IMR-90 (cell line): Measurements from ENCODE around the gene CDX1. TPM values are rescaled to one million over a fixed set of nuclear protein-coding genes. Genes with fewer than 3 reads are reported as not detected.

Source experiments
- ATAC-seq: fragments of 200-7000 bp; cut with Tn5 transposase; 2 replicates; pipeline ENCODE4 v1.9.1; 2020; ENCODE audit warnings: low read depth, mild to moderate bottlenecking, moderate library complexity
- BruUV-seq: library from RNA; stranded (reverse); fragments of 400-500 nt; replicated peaks from 2 replicates; lab custom pipeline; 2021; lab: Mats Ljungman, UMichigan
- CTCF ChIA-PET: fragments of 300-600 bp; formaldehyde crosslinking; extraction: SDS; loops from one replicate; lab custom pipeline; 2021; ENCODE audit warnings: antibody characterized with exemption; lab: Yijun Ruan, JAX
- POLR2A ChIA-PET: fragments of 300-600 bp; sonication (Branson Sonifier 250); formaldehyde crosslinking; loops from one replicate; lab custom pipeline; 2022; ENCODE audit warnings: antibody characterized with exemption; ENCODE audit not compliant: unreplicated experiment; lab: Charles Lee
- DNase-seq: peaks from one replicate; pipeline ENCODE4 v3.0.0; 2013
- H2AFZ ChIP-seq: replicated peaks from 2 replicates; pipeline ENCODE3; 2013; ENCODE audit warnings: low read length, mild to moderate bottlenecking; ENCODE audit not compliant: poor library complexity
- H2AK5ac ChIP-seq: 2 replicates; pipeline ENCODE4 v1.6.1; 2013; ENCODE audit warnings: low read depth, low read length, inconsistent platforms
- H2AK9ac ChIP-seq: replicated peaks from 2 replicates; pipeline ENCODE3; 2013; ENCODE audit warnings: mild to moderate bottlenecking, low read depth, low read length, moderate library complexity; ENCODE audit not compliant: poor library complexity
- H2BK120ac ChIP-seq: 2 replicates; pipeline ENCODE4 v1.6.1; 2013; ENCODE audit warnings: low read depth, low read length, inconsistent platforms
- H2BK15ac ChIP-seq: 3 replicates; pipeline ENCODE4 v1.6.1; 2013; ENCODE audit warnings: low read depth, low read length, inconsistent platforms
- H2BK20ac ChIP-seq: 2 replicates; pipeline ENCODE4 v1.6.1; 2013; ENCODE audit warnings: low read depth, mild to moderate bottlenecking, inconsistent platforms, low read length, moderate library complexity
- H2BK5ac ChIP-seq: 2 replicates; pipeline ENCODE4 v1.6.1; 2013; ENCODE audit warnings: mild to moderate bottlenecking, low read depth, low read length, inconsistent platforms; ENCODE audit not compliant: poor library complexity, severe bottlenecking
- H3K14ac ChIP-seq: replicated peaks from 2 replicates; pipeline ENCODE4 v1.6.1; 2013; ENCODE audit warnings: low read depth, low read length, inconsistent platforms
- H3K18ac ChIP-seq: 2 replicates; pipeline ENCODE4 v1.6.1; 2013; ENCODE audit warnings: low read depth, low read length, control low read depth
- H3K23ac ChIP-seq: 2 replicates; pipeline ENCODE4 v1.6.1; 2013; ENCODE audit warnings: low read depth, low read length, inconsistent platforms
- H3K27ac ChIP-seq: 2 replicates; pipeline ENCODE4 v1.5.1; 2013; ENCODE audit warnings: mild to moderate bottlenecking, control low read depth, low read length; ENCODE audit not compliant: insufficient read depth
- H3K27me3 ChIP-seq: 2 replicates; pipeline ENCODE4 v1.6.1; 2013; ENCODE audit warnings: low read length; ENCODE audit not compliant: control insufficient read depth, insufficient read depth
- H3K36me3 ChIP-seq: 2 replicates; pipeline ENCODE4 v1.6.1; 2013; ENCODE audit warnings: low read length, mixed read lengths; ENCODE audit not compliant: control insufficient read depth, insufficient read depth
- H3K4ac ChIP-seq: 2 replicates; pipeline ENCODE4 v1.6.1; 2013; ENCODE audit warnings: low read depth, low read length, inconsistent platforms
- H3K4me1 ChIP-seq: 2 replicates; pipeline ENCODE4 v1.6.1; 2013; ENCODE audit warnings: low read length, mixed read lengths; ENCODE audit not compliant: control insufficient read depth, insufficient read depth
- H3K4me2 ChIP-seq: 2 replicates; pipeline ENCODE4 v1.6.1; 2013; ENCODE audit warnings: low read depth, mild to moderate bottlenecking, control low read depth, low read length, moderate library complexity
- H3K4me3 ChIP-seq: 2 replicates; pipeline ENCODE4 v1.5.1; 2013; ENCODE audit warnings: low read depth, mild to moderate bottlenecking, control low read depth, low read length, moderate library complexity; ENCODE audit not compliant: insufficient read depth
- H3K56ac ChIP-seq: 2 replicates; pipeline ENCODE4 v1.6.1; 2013; ENCODE audit warnings: low read length, inconsistent platforms; ENCODE audit not compliant: insufficient read depth; ENCODE audit errors: extremely low read depth
- H3K79me1 ChIP-seq, 2 experiments: 2 replicates each; pipeline ENCODE4 v1.6.1; 2013; ENCODE audit warnings: low read length in 2 of 2, inconsistent platforms in 1 of 2, low read depth in 1 of 2
- H3K9ac ChIP-seq: 2 replicates; pipeline ENCODE4 v1.6.1; 2013; ENCODE audit warnings: low read depth, low read length, control low read depth
- H3K9me1 ChIP-seq: 2 replicates; pipeline ENCODE4 v1.6.1; 2013; ENCODE audit warnings: low read length, inconsistent platforms; ENCODE audit not compliant: insufficient read depth
- H3K9me3 ChIP-seq: 2 replicates; pipeline ENCODE4 v1.6.1; 2013; ENCODE audit warnings: low read length; ENCODE audit not compliant: control insufficient read depth, insufficient read depth
- H4K20me1 ChIP-seq: 2 replicates; pipeline ENCODE4 v1.6.1; 2013; ENCODE audit warnings: low read length, inconsistent platforms; ENCODE audit not compliant: insufficient read depth
- H4K5ac ChIP-seq: 2 replicates; pipeline ENCODE4 v1.6.1; 2013; ENCODE audit warnings: mild to moderate bottlenecking, low read depth, low read length, control low read depth
- H4K8ac ChIP-seq, 2 experiments: 2 replicates each; pipeline ENCODE4 v1.6.1; 2013; ENCODE audit warnings: low read depth in 2 of 2, low read length in 2 of 2, control low read depth in 1 of 2, inconsistent platforms in 1 of 2
- H4K91ac ChIP-seq: 2 replicates; pipeline ENCODE4 v1.6.1; 2013; ENCODE audit warnings: low read depth, low read length, inconsistent platforms; ENCODE audit not compliant: insufficient read depth
- BHLHE40 ChIP-seq: fragments of 150-350 bp; IDR thresholded peaks from 2 replicates; pipeline ENCODE4 v1.6.1; 2016; ENCODE audit warnings: mild to moderate bottlenecking, low read depth, low read length
- CEBPB ChIP-seq: IDR thresholded peaks from 2 replicates; pipeline ENCODE4 v1.6.1; 2012; ENCODE audit warnings: low read depth, low read length, improper control_type of control experiment
- MAFK ChIP-seq: IDR thresholded peaks from 2 replicates; pipeline ENCODE4 v1.6.1; 2012; ENCODE audit warnings: low read depth, low read length, improper control_type of control experiment
- MAZ ChIP-seq: IDR thresholded peaks from 2 replicates; pipeline ENCODE4 v1.6.1; 2012; ENCODE audit warnings: low read depth, mild to moderate bottlenecking, low read length, improper control_type of control experiment, moderate library complexity, borderline replicate concordance
- NFE2L2 ChIP-seq: fragments of 150-350 bp; IDR thresholded peaks from 2 replicates; pipeline ENCODE4 v1.6.1; 2016; ENCODE audit warnings: low read depth, mild to moderate bottlenecking, low read length
- POLR2A ChIP-seq: IDR thresholded peaks from 2 replicates; pipeline ENCODE4 v1.6.1; 2012; ENCODE audit warnings: mild to moderate bottlenecking, low read depth, low read length
- RAD21 ChIP-seq: IDR thresholded peaks from 2 replicates; pipeline ENCODE4 v1.6.1; 2012; ENCODE audit warnings: low read length, improper control_type of control experiment
- SMC3 ChIP-seq: fragments of 150-350 bp; IDR thresholded peaks from 2 replicates; pipeline ENCODE4 v1.6.1; 2016; ENCODE audit warnings: low read depth, mild to moderate bottlenecking, antibody characterized with exemption, low read length, moderate library complexity
- USF2 ChIP-seq: fragments of 150-350 bp; IDR thresholded peaks from 2 replicates; pipeline ENCODE4 v1.6.1; 2017; ENCODE audit warnings: mild to moderate bottlenecking, antibody characterized with exemption, low read length, low read depth
- WGBS, 2 experiments: methylation state at CpG; one replicate each; pipeline versions ENCODE4 v1.1.5 to v1.1.7; 2013; ENCODE audit warnings: missing lambda C conversion rate in 2 of 2; ENCODE audit not compliant: insufficient read length in 1 of 2; ENCODE audit errors: extremely low coverage in 2 of 2; 5-methylcytosine and 5-hydroxymethylcytosine counted together
- dilution Hi-C: fragments of 300-500 bp; cut with HindIII; formaldehyde crosslinking; loops from one replicate; pipeline ENCODE4 v1.14.3; 2018; ENCODE audit warnings: low sequenced_read_pairs; ENCODE audit not compliant: unreplicated experiment
- in situ Hi-C: fragments of 300-500 bp; cut with MboI; formaldehyde crosslinking; loops from 3 replicates; pipeline ENCODE4 v1.14.3; 2019; ENCODE audit warnings: low sequenced_read_pairs, inconsistent platforms, mixed read lengths
- intact Hi-C: fragments of 100-400 bp; cut with micrococcal nuclease; formaldehyde crosslinking; loops from 2 replicates; pipeline ENCODE4 v1.10.0; 2022
- polyA plus RNA-seq, 3 experiments: library from polyadenylated mRNA; depleted of rRNA; stranded (reverse); fragments of >200 nt; gene quantifications; 2 replicates each; pipeline ENCODE4 v1.2.3, GENCODE V29; 2012; ENCODE audit warnings: low replicate concordance in 1 of 3
- total RNA-seq: library from RNA; depleted of rRNA; stranded (reverse); fragments of >200 nt; gene quantifications from 2 replicates; pipeline ENCODE4 v1.2.3, GENCODE V29; 2012

The CDX1 gene
- total and polyA plus RNA-seq, 2 of the 4 experiments (the other 2 are of a cell fraction), result 0.18 to 0.24 TPM

GRCh38 chr5:150137168-150137957 is 29.2 kb upstream of the CDX1 start:
- Histone ChIP-seq H4K5ac (peak overlapping the region; percentile 100), H2BK5ac (peak overlapping the region; percentile 98), H2AFZ (peak overlapping the region; percentile 40), H3K56ac (peak overlapping the region; percentile 96), H2BK20ac (peak overlapping the region; percentile 100), H2AK5ac (peak overlapping the region; percentile 100), H3K18ac (peak overlapping the region; percentile 99), H2BK15ac (peak overlapping the region; percentile 100), H4K8ac (peak overlapping the region; percentile 95 to 100), H3K9me1 (peaks cover 32% of the 10 kb centered on the region), H3K27ac (peak overlapping the region; percentile 98), H4K20me1 (no peaks in the 10 kb centered on the region), H3K4me2 (peak overlapping the region; percentile 2; the same call in 1 of the 2 replicates), H3K27me3 (no peaks in the 10 kb centered on the region), H3K9ac (peak overlapping the region; percentile 95), H2AK9ac (peak overlapping the region; percentile 99), H3K4me1 (peaks cover 65% of the 10 kb centered on the region), H3K23ac (peak overlapping the region; percentile 100), H4K91ac (peak overlapping the region; percentile 100), H3K9me3 (no peaks in the 10 kb centered on the region), H3K14ac (peak overlapping the region; percentile 100), H3K36me3 (peaks cover 51% of the 10 kb centered on the region), H3K79me1 (peaks cover 38 to 92% of the 10 kb centered on the region in 2 experiments), H3K4me3 (no peak overlapping the region), H3K4ac (peak overlapping the region; percentile 100), H2BK120ac (peak overlapping the region; percentile 99)
- intact Hi-C loops (no loop called here), in situ Hi-C loops (no loop called here), dilution Hi-C loops (no loop called here)
- peak; percentile 3 for ATAC-seq
- BruUV-seq, result no TSS peak
- peak; percentile 70 for DNase-seq
- ChIA-PET POLR2A (no interaction called here), CTCF (interaction anchor here (1.2 kb wide), 1 partner anchor 81 kb away, joined by 4 read pairs; no protein-coding TSS in a partner anchor)
- no CpG with 5 or more reads among the region's 12 CpGs for WGBS, 2 experiments
- peak; percentile 17; the same call in 1 of the 2 replicates for TF ChIP-seq CEBPB
- TF ChIP-seq MAZ, result 0 out of 2 replicates have a peak, but pooled peaks have one; percentile 12
- TF ChIP-seq BHLHE40, result no peak
- no peak for TF ChIP-seq RAD21
- peak; percentile 36 for TF ChIP-seq POLR2A
- TF ChIP-seq SMC3, result no peak
- TF ChIP-seq NFE2L2, result no peak
- TF ChIP-seq USF2, result no peak
- TF ChIP-seq MAFK, result no peak
